Measurements from ENCODE around the gene TRAPPC10. TPM values are rescaled to one million over a fixed set of nuclear protein-coding genes. Genes with fewer than 3 reads are reported as not detected.

TRAPPC10 gene
- 10 to 100 TPM; 61.7 to 76.9 TPM for total RNA-seq

- peak within 1 kb of the TSS; percentile 87 for H3K4me3 Mint-ChIP-seq
- H3K9me3 Mint-ChIP-seq: no peaks in the 10 kb centered on the region
- ChIA-PET CTCF (interaction anchor here (0.6 to 1.8 kb wide), 4 partner anchors 8 to 151 kb away, joined by 3 to 7 read pairs (median 3); no protein-coding TSS in a partner anchor), POLR2A (no interaction called here)
- H3K27me3 Mint-ChIP-seq: no peaks in the 10 kb centered on the region
- peaks cover 14% of the 10 kb centered on the region for H3K36me3 Mint-ChIP-seq (ENCODE audit: low read depth)
- peaks cover 44% of the 10 kb centered on the region for H3K4me1 Mint-ChIP-seq
- peak within 1 kb of the TSS; percentile 93 for H3K27ac Mint-ChIP-seq
- peak; percentile 80 for DNase-seq
Measured at GRCh38 chr21:44011579-44012473, at the start of gene TRAPPC10. TRAPPC10 (plus strand) TSS chr21:44012309; CDS start chr21:44012494, 185 bp downstream.

DNA sequence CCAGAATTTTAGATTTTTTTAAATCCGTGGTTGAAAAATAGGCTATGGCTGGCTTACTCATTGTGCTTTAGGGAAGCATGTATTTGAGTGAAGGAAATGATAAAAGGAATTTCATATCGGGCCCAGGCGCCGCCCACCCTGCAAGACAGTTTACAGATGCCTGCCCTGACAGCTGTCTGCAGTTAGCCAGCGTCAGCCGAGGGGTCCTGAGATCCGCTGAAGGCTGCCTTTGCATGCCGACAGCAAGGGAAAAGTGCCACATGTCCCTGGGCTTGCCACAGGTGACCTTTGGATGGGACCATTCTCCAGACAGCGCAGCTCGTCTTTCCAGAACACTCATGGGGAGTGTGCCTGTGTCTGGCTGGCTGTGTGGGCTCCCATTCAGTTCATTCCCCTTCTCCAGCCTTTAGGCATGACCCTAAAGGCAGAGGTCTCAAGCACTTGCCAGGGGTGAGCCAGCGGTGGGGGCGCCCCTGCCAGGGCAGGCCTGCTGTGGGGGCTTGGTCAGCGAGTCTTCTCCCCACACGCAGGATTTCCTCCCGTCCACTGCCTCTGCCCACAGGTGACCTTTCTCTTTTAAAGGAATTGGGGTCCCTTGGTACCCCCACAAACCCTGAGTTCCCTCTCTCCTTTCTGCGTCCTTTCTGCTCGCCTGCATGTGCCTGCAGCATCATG is 46.1 kb upstream of the TRAPPC10 start:
- H3K4me3 Mint-ChIP-seq: no peak overlapping the region
- ChIA-PET POLR2A (no interaction called here), CTCF (no interaction called here)
- DNase-seq: no peak
- H3K9me3 Mint-ChIP-seq: no peaks in the 10 kb centered on the region
- no peaks in the 10 kb centered on the region for H3K27me3 Mint-ChIP-seq
- peaks cover 24% of the 10 kb centered on the region for H3K36me3 Mint-ChIP-seq (ENCODE audit: low read depth)
- H3K27ac Mint-ChIP-seq: no peak overlapping the region
- H3K4me1 Mint-ChIP-seq: peaks cover 7% of the 10 kb centered on the region

DNA sequence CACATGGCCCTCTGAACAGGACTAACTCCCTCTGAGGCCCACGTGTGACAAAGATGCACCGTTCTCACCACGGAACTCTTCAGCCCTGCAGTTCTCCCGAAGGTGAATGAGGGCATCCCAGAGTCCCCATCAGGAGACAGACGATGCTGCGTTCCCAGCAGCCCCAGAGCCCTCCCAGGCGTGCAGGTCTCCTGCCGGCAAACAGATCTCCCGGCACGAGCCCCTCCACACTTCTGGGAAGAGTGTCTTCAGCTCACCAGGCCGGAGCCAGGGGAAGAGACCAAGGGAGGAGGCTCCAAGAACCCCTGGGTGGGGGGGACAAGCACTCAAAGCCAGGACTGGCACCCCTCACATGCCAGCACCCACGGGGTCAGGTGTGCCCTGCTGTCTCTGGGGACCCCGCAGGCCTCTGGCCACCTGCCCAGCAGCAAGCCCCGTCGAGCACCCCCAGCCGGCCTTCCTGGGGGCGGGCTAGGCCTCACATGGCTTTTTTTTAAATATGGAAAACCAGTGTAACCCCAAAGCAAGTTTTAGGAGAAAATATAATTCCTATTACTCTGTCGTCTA is 45.1 kb upstream of the TRAPPC10 start:
- Mint-ChIP-seq H3K9me3 (no peaks in the 10 kb centered on the region), H3K36me3 (ENCODE audit: low read depth) (peaks cover 30% of the 10 kb centered on the region), H3K27ac (no peak overlapping the region), H3K27me3 (no peaks in the 10 kb centered on the region), H3K4me3 (no peak overlapping the region), H3K4me1 (no peaks in the 10 kb centered on the region)
- no peak for DNase-seq
- POLR2A ChIA-PET: no interaction called here
- CTCF ChIA-PET: no interaction called here

DNA sequence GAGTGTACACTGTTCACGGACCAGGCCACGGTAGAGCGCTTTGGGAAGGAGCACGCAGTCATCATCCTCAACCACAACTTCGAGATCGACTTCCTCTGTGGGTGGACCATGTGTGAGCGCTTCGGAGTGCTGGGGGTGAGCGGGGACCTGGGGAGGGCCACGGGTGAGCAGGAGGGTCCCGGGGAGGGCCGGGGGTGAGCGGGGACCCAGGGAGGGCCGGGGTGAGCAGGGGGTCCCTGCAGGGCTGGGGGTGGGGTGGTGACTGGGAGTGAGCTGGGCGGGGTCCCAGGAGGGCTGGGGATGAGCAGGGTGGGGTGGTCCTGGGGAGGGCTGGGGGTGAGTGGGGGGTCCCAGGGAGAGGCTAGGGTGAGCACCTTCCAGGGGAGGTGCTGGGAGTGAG is 44.1 kb upstream of the TRAPPC10 start:
- H3K27me3 Mint-ChIP-seq: no peaks in the 10 kb centered on the region

DNA sequence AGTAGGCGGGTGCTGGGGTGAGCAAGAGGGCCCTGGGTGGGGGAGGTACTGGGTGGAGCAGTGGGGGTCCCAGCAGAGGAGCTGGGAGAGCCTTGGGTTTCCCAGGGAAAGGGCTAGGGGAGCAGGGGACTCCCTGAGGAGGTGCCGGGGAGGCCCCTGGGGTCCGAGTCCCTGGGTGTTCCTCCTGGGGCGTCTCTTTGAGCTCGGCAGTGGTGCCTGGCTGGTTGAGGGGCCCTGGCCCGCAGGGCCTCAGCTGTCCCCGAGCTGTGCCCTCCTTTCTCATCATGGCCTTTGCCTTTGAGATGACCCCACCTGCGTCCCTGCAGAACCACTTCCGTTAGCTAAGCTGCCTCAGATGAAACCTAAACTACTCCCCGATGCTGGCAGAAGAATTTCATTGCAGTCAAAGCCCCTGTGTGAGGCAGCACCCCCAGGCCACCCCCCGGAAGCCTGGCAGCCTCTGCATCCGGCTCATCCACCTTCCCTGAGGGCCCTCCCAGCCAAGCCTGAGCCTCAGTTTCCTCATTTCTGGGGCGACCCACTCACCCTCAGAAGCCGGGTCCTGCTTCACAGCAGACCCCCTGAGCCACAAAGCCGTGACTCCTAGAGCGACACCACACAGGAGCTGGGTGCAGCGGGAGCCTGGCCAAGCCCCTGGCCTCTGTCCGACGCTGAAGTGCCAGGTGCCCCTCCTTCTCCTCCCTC is 43.5 kb upstream of the TRAPPC10 start:
- no peaks in the 10 kb centered on the region for H3K4me1 Mint-ChIP-seq
- no peak overlapping the region for H3K27ac Mint-ChIP-seq
- DNase-seq: no peak
- peaks cover 21% of the 10 kb centered on the region for H3K36me3 Mint-ChIP-seq (ENCODE audit: low read depth)
- H3K9me3 Mint-ChIP-seq: no peaks in the 10 kb centered on the region
- H3K27me3 Mint-ChIP-seq: no peaks in the 10 kb centered on the region
- CTCF ChIA-PET: no interaction called here
- no peak overlapping the region for H3K4me3 Mint-ChIP-seq
- POLR2A ChIA-PET: no interaction called here

More for the DNA sequence above, 44.1 kb upstream of the TRAPPC10 start:
- POLR2A ChIA-PET: no interaction called here
- Mint-ChIP-seq H3K27ac (no peak overlapping the region), H3K9me3 (no peaks in the 10 kb centered on the region), H3K36me3 (ENCODE audit: low read depth) (peaks cover 24% of the 10 kb centered on the region), H3K4me3 (no peak overlapping the region), H3K4me1 (no peaks in the 10 kb centered on the region)
- CTCF ChIA-PET: no interaction called here
- DNase-seq: no peak

DNA sequence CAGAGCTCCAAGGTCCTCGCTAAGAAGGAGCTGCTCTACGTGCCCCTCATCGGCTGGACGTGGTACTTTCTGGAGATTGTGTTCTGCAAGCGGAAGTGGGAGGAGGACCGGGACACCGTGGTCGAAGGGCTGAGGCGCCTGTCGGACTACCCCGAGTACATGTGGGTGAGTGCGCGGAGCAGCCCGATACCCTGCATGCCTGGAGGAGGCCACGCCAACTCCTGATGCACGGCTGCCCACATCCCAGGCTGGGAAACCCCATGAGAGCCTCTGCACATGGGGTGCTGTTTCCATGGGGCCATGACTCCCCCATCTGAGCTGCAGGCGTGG is 43.0 kb upstream of the TRAPPC10 start:
- Mint-ChIP-seq H3K36me3 (ENCODE audit: low read depth) (peaks cover 18% of the 10 kb centered on the region), H3K4me3 (no peak overlapping the region), H3K27ac (no peak overlapping the region), H3K4me1 (no peaks in the 10 kb centered on the region), H3K9me3 (no peaks in the 10 kb centered on the region), H3K27me3 (no peaks in the 10 kb centered on the region)
- DNase-seq: no peak
- CTCF ChIA-PET: no interaction called here
- POLR2A ChIA-PET: no interaction called here

GRCh38 chr21:43970551-43970950 is 41.6 kb upstream of the TRAPPC10 start:
- no peak for DNase-seq
- Mint-ChIP-seq H3K4me1 (peaks cover 13% of the 10 kb centered on the region), H3K4me3 (no peak overlapping the region), H3K36me3 (ENCODE audit: low read depth) (peaks cover 16% of the 10 kb centered on the region), H3K27ac (no peak overlapping the region), H3K9me3 (no peaks in the 10 kb centered on the region), H3K27me3 (no peaks in the 10 kb centered on the region)
- ChIA-PET POLR2A (no interaction called here), CTCF (no interaction called here)

- ChIA-PET CTCF (no interaction called here), POLR2A (no interaction called here)
- Mint-ChIP-seq H3K4me3 (no peak overlapping the region), H3K36me3 (ENCODE audit: low read depth) (peaks cover 17% of the 10 kb centered on the region), H3K9me3 (no peaks in the 10 kb centered on the region), H3K4me1 (peaks cover 15% of the 10 kb centered on the region), H3K27ac (no peak overlapping the region), H3K27me3 (no peaks in the 10 kb centered on the region)
- DNase-seq: no peak
Measured at GRCh38 chr21:43971201-43971991, 40.7 kb upstream of the TRAPPC10 start.

- H3K27me3 Mint-ChIP-seq: no peaks in the 10 kb centered on the region
- no peak overlapping the region for H3K27ac Mint-ChIP-seq
- POLR2A ChIA-PET: no interaction called here
- no peaks in the 10 kb centered on the region for H3K9me3 Mint-ChIP-seq
- peaks cover 16% of the 10 kb centered on the region for H3K36me3 Mint-ChIP-seq (ENCODE audit: low read depth)
- H3K4me1 Mint-ChIP-seq: peaks cover 15% of the 10 kb centered on the region
- H3K4me3 Mint-ChIP-seq: no peak overlapping the region
- CTCF ChIA-PET: no interaction called here
- no peak for DNase-seq
Measured at GRCh38 chr21:43971992-43972255, 40.2 kb upstream of the TRAPPC10 start.

GRCh38 chr21:43972850-43973633 is 39.1 kb upstream of the TRAPPC10 start:
- no peak for DNase-seq
- no peaks in the 10 kb centered on the region for H3K27me3 Mint-ChIP-seq
- H3K4me1 Mint-ChIP-seq: peaks cover 15% of the 10 kb centered on the region
- no peak overlapping the region for H3K4me3 Mint-ChIP-seq
- POLR2A ChIA-PET: no interaction called here
- peaks cover 13% of the 10 kb centered on the region for H3K36me3 Mint-ChIP-seq (ENCODE audit: low read depth)
- H3K9me3 Mint-ChIP-seq: no peaks in the 10 kb centered on the region
- H3K27ac Mint-ChIP-seq: no peak overlapping the region
- CTCF ChIA-PET: no interaction called here

DNA sequence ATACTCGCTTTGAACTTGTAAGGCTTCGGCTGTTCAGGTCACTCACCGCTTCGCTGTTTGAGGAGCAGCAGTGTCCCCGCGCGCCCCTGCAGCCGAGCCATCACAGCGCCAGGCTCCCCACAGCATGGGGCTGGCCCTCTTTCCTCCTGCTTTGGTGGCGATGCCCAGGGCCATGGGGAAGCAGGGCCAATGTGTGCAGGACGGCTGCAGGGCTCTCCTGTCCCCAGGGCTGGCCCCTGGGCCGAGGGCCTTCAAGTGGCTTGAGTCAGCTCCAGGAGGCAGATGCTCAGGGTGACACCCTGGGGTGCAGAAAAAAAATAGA is 38.5 kb upstream of the TRAPPC10 start:
- H3K9me3 Mint-ChIP-seq: no peaks in the 10 kb centered on the region
- POLR2A ChIA-PET: no interaction called here
- H3K4me3 Mint-ChIP-seq: no peak overlapping the region
- DNase-seq: no peak
- H3K27me3 Mint-ChIP-seq: no peaks in the 10 kb centered on the region
- no peak overlapping the region for H3K27ac Mint-ChIP-seq
- H3K36me3 Mint-ChIP-seq (ENCODE audit: low read depth): peaks cover 13% of the 10 kb centered on the region
- H3K4me1 Mint-ChIP-seq: peaks cover 15% of the 10 kb centered on the region
- CTCF ChIA-PET: no interaction called here

DNA sequence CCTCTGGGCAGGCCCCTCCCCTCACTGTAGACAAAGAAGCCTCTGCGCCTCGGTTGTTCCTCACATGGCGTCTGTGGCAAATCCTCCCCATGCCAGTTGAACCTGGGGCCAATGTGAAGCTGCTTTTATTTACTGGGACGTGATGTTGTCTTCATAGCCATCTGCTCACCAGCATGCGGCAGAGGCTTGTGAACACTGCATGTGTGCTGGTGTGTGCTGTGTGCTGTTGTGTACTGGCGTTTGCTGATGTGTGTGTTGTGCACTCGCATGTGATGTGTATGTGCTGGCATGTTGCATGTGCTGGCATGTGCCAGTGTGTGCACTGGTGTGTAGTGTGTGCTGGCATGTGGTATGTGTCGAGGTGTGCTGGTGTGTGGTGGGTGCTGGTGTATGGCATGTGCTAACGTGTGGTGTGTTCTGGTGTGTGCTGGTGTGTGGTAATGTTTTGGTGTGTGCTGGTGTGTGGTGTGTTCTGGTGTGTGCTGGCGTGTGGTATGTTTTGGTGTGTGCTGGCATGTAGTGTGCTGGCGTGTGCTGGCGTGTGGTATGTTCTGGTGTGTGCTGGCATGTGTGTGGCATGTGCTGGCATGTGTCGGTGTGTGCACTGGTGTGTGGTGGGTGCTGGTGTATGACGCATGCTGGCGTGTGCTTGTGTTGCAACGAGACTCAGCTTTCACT is 37.2 kb upstream of the TRAPPC10 start:
- POLR2A ChIA-PET: no interaction called here
- Mint-ChIP-seq H3K27me3 (no peaks in the 10 kb centered on the region), H3K27ac (peak overlapping the region; percentile 47), H3K36me3 (ENCODE audit: low read depth) (peaks cover 12% of the 10 kb centered on the region), H3K9me3 (no peaks in the 10 kb centered on the region), H3K4me3 (no peak overlapping the region), H3K4me1 (peaks cover 15% of the 10 kb centered on the region)
- CTCF ChIA-PET: interaction anchor here (0.6 to 1.4 kb wide), 11 partner anchors 10 to 247 kb away, joined by 3 to 13 read pairs (median 3); no protein-coding TSS in a partner anchor
- no peak for DNase-seq
